ENCODE measurements around the gene PYGB.

PYGB gene

GRCh38 chr20:25341716-25342680 is 94.1 kb downstream of the PYGB start:
- DNase-seq = peak; percentile 7

- DNase-seq = no peak
These were observed 96.7 kb downstream of the PYGB start for GRCh38 chr20:25344634-25345033.

GRCh38 chr20:25345721-25346120 is 97.8 kb downstream of the PYGB start:
- DNase-seq = no peak

GRCh38 chr20:25346349-25346748 is 98.5 kb downstream of the PYGB start:
- DNase-seq = no peak
